HG03469 (cell line): ENCODE data around the gene IPO13.

Experiments
- ATAC-seq: cut with Tn5 transposase; IDR thresholded peaks from one replicate; pipeline ENCODE4 v1.9.1; 2021; ENCODE audit warnings: mild to moderate bottlenecking, moderate library complexity, moderate number of reproducible peaks; ENCODE audit not compliant: unreplicated experiment

The IPO13 gene

GRCh38 chr1:43971336-43971980 is 24.7 kb downstream of the IPO13 start:
- no peak for ATAC-seq

GRCh38 chr1:43973981-43974442 is 27.3 kb downstream of the IPO13 start:
- no peak for ATAC-seq

- ATAC-seq, result peak; percentile 35
Observed at GRCh38 chr1:43974443-43975248, 27.9 kb downstream of the IPO13 start, which contains the start of gene ATP6V0B. Gene ATP6V0B (plus strand): TSS chr1:43974960. CDS start chr1:43975041, 81 bp downstream.

GRCh38 chr1:43975249-43975961 is 28.7 kb downstream of the IPO13 start:
- no peak for ATAC-seq

GRCh38 chr1:43976045-43976444 is 29.3 kb downstream of the IPO13 start:
- ATAC-seq, result no peak

- ATAC-seq, result no peak
Observed at GRCh38 chr1:43976890-43977289, 30.1 kb downstream of the IPO13 start.

- ATAC-seq, result no peak
Observed at GRCh38 chr1:43977376-43978263, 30.9 kb downstream of the IPO13 start.

- no peak for ATAC-seq
Observed at GRCh38 chr1:43978264-43978550, 31.5 kb downstream of the IPO13 start.

GRCh38 chr1:43978551-43979260 is 32.0 kb downstream of the IPO13 start, which contains the start of gene B4GALT2:
Gene B4GALT2 (plus strand): TSS chr1:43979210. CDS start chr1:43981161, 1,951 bp downstream.
- ATAC-seq, result no peak

GRCh38 chr1:43979261-43979527 is 32.4 kb downstream of the IPO13 start:
- ATAC-seq, result no peak

GRCh38 chr1:43979528-43980254 is 32.9 kb downstream of the IPO13 start:
- no peak for ATAC-seq

GRCh38 chr1:43980255-43981134 is 33.7 kb downstream of the IPO13 start:
- no peak for ATAC-seq

- ATAC-seq, result no peak
Observed at GRCh38 chr1:43981135-43981491, 34.4 kb downstream of the IPO13 start.

GRCh38 chr1:43981636-43982035 is 34.9 kb downstream of the IPO13 start:
- no peak for ATAC-seq

GRCh38 chr1:43982241-43982640 is 35.5 kb downstream of the IPO13 start:
- no peak for ATAC-seq

GRCh38 chr1:43982808-43983207 is 36.1 kb downstream of the IPO13 start:
- no peak for ATAC-seq

- no peak for ATAC-seq
Observed at GRCh38 chr1:43983253-43983899, 36.6 kb downstream of the IPO13 start.

- ATAC-seq, result no peak
Observed at GRCh38 chr1:43984855-43985254, 38.1 kb downstream of the IPO13 start.
